Fibroblast of the aortic adventitia (primary cell): ENCODE measurements around the gene RAB18. TPM values are rescaled to one million over a fixed set of nuclear protein-coding genes. Genes with fewer than 3 reads are reported as not detected.

Experiments
- DNase-seq: peaks from one replicate; pipeline ENCODE4 v3.0.0-alpha.2; 2010; ENCODE audit warnings: low read depth
- H3K4me3 ChIP-seq: 2 replicates; pipeline ENCODE4 v1.5.1; 2011; ENCODE audit warnings: low read depth, mild to moderate bottlenecking, control low read depth, low read length, moderate library complexity
- CTCF ChIP-seq: IDR thresholded peaks from 2 replicates; pipeline ENCODE4 v1.5.1; 2011; ENCODE audit warnings: mild to moderate bottlenecking, low read length, control low read depth, inconsistent platforms; ENCODE audit not compliant: insufficient read depth
- total RNA-seq: library from RNA; depleted of rRNA; stranded (reverse); fragments of >200 nt; gene quantifications from 2 replicates; pipeline ENCODE4 v1.2.3, GENCODE V29; 2012; ENCODE audit warnings: low replicate concordance

The RAB18 gene
- total RNA-seq, 1 donor, result 48.5 TPM

DNA sequence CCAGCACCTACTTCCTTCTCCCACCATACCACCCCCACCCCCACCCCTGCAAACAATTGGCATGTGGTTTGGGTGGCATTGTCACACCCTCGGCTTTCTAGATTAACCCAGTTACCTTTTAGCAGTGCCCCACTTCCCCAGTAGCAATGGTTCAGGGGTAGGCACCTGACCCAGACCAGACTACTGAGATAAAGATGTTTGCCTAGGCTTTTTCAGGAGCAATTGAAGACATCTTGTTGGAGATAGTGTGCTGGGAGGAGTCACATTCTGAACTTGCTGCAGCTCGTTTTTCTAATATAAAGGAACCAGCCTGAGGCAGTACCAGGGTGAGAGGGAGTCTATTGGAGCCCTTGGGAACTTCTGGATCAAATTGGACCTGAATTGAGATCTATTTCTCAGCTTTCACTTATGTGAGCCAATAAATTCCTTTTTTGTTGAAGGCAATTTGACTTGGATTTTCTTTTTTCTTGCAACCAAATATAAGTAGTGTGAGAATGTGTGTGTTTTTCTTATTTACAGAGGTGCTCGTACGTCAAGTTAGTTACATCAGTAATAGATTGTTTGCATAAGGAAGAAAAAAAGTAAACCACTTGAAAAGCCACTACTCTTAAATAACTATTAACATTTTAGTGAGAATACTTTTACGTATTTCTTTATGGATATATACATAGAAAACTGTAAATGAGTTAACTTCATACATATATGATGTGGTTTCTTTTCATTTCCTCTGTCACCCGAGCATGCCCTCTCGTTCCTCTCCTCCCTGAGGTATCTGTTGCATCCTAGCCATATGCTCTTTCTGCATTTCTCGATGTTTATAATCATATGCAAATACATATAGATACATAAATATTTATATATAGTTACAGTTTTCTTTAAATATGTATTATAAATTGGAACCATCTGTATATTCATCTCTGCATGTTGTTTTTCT lies 38.0 kb downstream of the RAB18 start:
- no peak for DNase-seq

GRCh38 chr10:27542812-27543211 lies 38.7 kb downstream of the RAB18 start:
- peak; percentile 46 for DNase-seq
- no peak for TF ChIP-seq CTCF
- no peak overlapping the region for H3K4me3 ChIP-seq

More for the DNA sequence above, 38.0 kb downstream of the RAB18 start:
- TF ChIP-seq CTCF, result no peak
- no peak overlapping the region for H3K4me3 ChIP-seq

- no peak overlapping the region for H3K4me3 ChIP-seq
- no peak for TF ChIP-seq CTCF
- no peak for DNase-seq
Measured at GRCh38 chr10:27547047-27547446, 42.9 kb downstream of the RAB18 start.

GRCh38 chr10:27547482-27547881 lies 43.4 kb downstream of the RAB18 start:
- no peak overlapping the region for H3K4me3 ChIP-seq
- TF ChIP-seq CTCF, result no peak
- no peak for DNase-seq

GRCh38 chr10:27550823-27551222 lies 46.7 kb downstream of the RAB18 start:
- no peak for TF ChIP-seq CTCF
- no peak overlapping the region for H3K4me3 ChIP-seq
- no peak for DNase-seq

DNA sequence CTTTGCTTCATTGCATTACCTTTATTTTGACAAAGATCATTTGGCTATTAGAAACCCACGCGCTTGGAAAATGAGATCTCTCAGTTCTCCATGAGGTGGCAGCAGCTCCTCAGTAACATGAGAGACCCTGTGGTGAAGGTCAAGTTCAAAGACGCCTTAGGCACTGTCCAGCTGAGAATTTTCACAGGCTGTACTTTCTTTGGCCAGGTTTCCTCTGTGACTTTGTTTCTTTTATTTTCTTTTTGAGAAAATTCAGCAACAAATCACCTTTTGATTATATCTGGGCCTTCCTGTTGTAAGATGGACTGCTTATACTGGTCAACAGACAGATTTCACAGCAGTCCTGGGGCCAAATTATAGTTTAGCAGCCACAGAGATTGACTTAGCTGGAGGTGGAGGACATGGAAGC lies 54.5 kb downstream of the RAB18 start:
- peak; percentile 66 for TF ChIP-seq CTCF
- peak; percentile 50 for DNase-seq
- no peak overlapping the region for H3K4me3 ChIP-seq
